Right atrium auricular region (tissue), 2 donors: ENCODE data around the gene PTGFRN. TPM values are rescaled to one million over a fixed set of nuclear protein-coding genes. Genes with fewer than 3 reads are reported as not detected.

ENCODE experiments used
- DNase-seq: peaks from one replicate; pipeline ENCODE4 v3.0.0-alpha.2; 2019; ENCODE audit warnings: low spot score
- H3K27ac ChIP-seq, 2 donors: fragments of 200-600 bp; sonication (generic); 1 replicate in 1 of 2; 2 replicates in 1 of 2; pipeline ENCODE4 v1.5.1; 2016 to 2019
- H3K27me3 ChIP-seq, 2 donors: fragments of 200-600 bp; sonication (generic); one replicate each; pipeline versions ENCODE4 v1.5.1 to v1.6.0; 2017 to 2019
- H3K36me3 ChIP-seq: fragments of 200-600 bp; sonication (generic); one replicate; pipeline ENCODE4 v1.5.1; 2016
- H3K4me1 ChIP-seq, 2 donors: fragments of 200-600 bp; sonication (generic); one replicate each; pipeline versions ENCODE4 v1.5.1 to v1.6.0; 2017 to 2019
- H3K4me3 ChIP-seq, 2 donors: fragments of 200-600 bp; sonication (generic); 1 replicate in 1 of 2; 2 replicates in 1 of 2; pipeline ENCODE4 v1.5.1; 2017 to 2019; ENCODE audit warnings: mild to moderate bottlenecking in 1 of 2, moderate library complexity in 1 of 2
- H3K9me3 ChIP-seq, 2 donors: fragments of 200-600 bp; sonication (generic); one replicate each; pipeline ENCODE4 v1.5.1; 2019
- total RNA-seq, 2 donors: library from RNA; depleted of rRNA; stranded (reverse); fragments of >200 nt; gene quantifications; one replicate each; pipeline ENCODE4 v1.1.0, GENCODE V29; 2016
- TF ChIP-seq, protein P1 (sequence below), 2 donors: fragments of 200-600 bp; sonication (generic); IDR thresholded peaks; one replicate each; pipeline ENCODE4 v1.5.1; 2019; ENCODE audit warnings: antibody characterized with exemption in 2 of 2

The PTGFRN gene
- total RNA-seq, 2 donors from 2014 or later, result 129 to 141 TPM

DNA sequence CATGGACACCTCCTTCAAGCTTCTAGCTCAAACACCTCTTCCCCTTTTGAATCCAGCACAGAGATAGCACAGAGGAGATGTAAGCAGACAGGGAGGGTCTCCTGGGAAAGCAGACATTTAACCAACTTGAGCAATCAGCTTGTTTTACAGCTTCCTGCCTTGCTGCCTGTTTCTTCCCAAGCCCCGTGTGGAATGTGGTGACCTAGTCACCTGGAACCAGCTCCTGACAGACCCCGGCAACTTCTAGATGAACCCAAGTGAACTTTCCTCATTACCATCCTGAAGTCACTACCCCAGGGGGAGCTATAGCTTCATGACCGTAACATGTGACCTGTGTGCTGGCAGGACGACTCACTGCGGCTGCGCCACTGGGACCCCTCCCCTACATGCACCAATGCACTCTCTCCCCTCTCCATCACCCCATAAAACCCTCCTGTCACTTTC lies 126.3 kb downstream of the PTGFRN start:
- Histone ChIP-seq H3K36me3 (no peaks in the 10 kb centered on the region), H3K27ac (no peak overlapping the region), H3K27me3 (no peaks in the 10 kb centered on the region), H3K4me1 (no peaks in the 10 kb centered on the region), H3K9me3 (no peaks in the 10 kb centered on the region), H3K4me3 (no peak overlapping the region)
- TF ChIP-seq, protein P1, sequence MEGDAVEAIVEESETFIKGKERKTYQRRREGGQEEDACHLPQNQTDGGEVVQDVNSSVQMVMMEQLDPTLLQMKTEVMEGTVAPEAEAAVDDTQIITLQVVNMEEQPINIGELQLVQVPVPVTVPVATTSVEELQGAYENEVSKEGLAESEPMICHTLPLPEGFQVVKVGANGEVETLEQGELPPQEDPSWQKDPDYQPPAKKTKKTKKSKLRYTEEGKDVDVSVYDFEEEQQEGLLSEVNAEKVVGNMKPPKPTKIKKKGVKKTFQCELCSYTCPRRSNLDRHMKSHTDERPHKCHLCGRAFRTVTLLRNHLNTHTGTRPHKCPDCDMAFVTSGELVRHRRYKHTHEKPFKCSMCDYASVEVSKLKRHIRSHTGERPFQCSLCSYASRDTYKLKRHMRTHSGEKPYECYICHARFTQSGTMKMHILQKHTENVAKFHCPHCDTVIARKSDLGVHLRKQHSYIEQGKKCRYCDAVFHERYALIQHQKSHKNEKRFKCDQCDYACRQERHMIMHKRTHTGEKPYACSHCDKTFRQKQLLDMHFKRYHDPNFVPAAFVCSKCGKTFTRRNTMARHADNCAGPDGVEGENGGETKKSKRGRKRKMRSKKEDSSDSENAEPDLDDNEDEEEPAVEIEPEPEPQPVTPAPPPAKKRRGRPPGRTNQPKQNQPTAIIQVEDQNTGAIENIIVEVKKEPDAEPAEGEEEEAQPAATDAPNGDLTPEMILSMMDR (IDR thresholded peaks at IDR 0.05), result no peak
- DNase-seq, result no peak

- H3K27ac ChIP-seq, result no peak overlapping the region
- no peaks in the 10 kb centered on the region for H3K36me3 ChIP-seq
- H3K27me3 ChIP-seq, result no peaks in the 10 kb centered on the region
- no peaks in the 10 kb centered on the region for H3K4me1 ChIP-seq
- no peaks in the 10 kb centered on the region for H3K9me3 ChIP-seq
- TF ChIP-seq, protein P1 (IDR thresholded peaks at IDR 0.05), result no peak
- no peak overlapping the region for H3K4me3 ChIP-seq
- DNase-seq, result no peak
Measured at GRCh38 chr1:117037802-117038201, 128.1 kb downstream of the PTGFRN start.

- Histone ChIP-seq H3K9me3 (no peaks in the 10 kb centered on the region), H3K27ac (no peak overlapping the region), H3K36me3 (no peaks in the 10 kb centered on the region), H3K4me3 (no peak overlapping the region), H3K4me1 (no peaks in the 10 kb centered on the region), H3K27me3 (no peaks in the 10 kb centered on the region)
- no peak for DNase-seq
- TF ChIP-seq, protein P1 (IDR thresholded peaks at IDR 0.05), result no peak
Measured at GRCh38 chr1:117038236-117038635, 128.5 kb downstream of the PTGFRN start.

Other genes starting within 250 kb of the PTGFRN start
- 10 to 100 TPM; 14.9 to 17.6 TPM for gene IGSF3, start 242.2 kb upstream of the PTGFRN start, total RNA-seq
- 1 to 10 TPM in 1 of 2 donors, under 1 TPM in 1; 0.26 to 1.6 TPM for gene CD2, start 155.5 kb upstream of the PTGFRN start, total RNA-seq
- gene CD101, start 91.8 kb downstream of the PTGFRN start, total RNA-seq, result 1 to 10 TPM in 1 of 2 donors, under 1 TPM in 1; 0.11 to 1.3 TPM
- gene TTF2, start 150.4 kb downstream of the PTGFRN start, total RNA-seq, result 1 to 10 TPM; 6.9 to 9.0 TPM
- gene TRIM45, start 211.8 kb downstream of the PTGFRN start, total RNA-seq, result 10 to 100 TPM in 1 of 2 donors, 1 to 10 TPM in 1; 4.8 to 10.9 TPM